ENCODE results near the gene TRAF2. TPM values are rescaled to one million over a fixed set of nuclear protein-coding genes. Genes with fewer than 3 reads are reported as not detected.

The TRAF2 gene
- polyA plus RNA-seq, 2 donors, result 11.0 to 16.6 TPM

GRCh38 chr9:136920734-136921231 lies 34.5 kb downstream of the TRAF2 start:
- Histone ChIP-seq H3K36me3 (ENCODE audit: control insufficient read depth in 2 of 2, insufficient read depth in 2 of 2, low read length in 1 of 2) (peaks cover 2 to 67% of the 10 kb centered on the region in 2 donors), H3K4me1 (ENCODE audit: control insufficient read depth in 2 of 2, insufficient read depth in 2 of 2, low read length in 1 of 2) (no peaks in the 10 kb centered on the region), H3K27me3 (ENCODE audit: control insufficient read depth in 1 of 2, insufficient read depth in 2 of 2, low read length in 2 of 2) (no peaks in the 10 kb centered on the region), H3K4me3 (ENCODE audit: low read depth in 1 of 2, low read length in 2 of 2) (no peak overlapping the region), H3K9me3 (ENCODE audit: control insufficient read depth in 2 of 2, insufficient read depth in 1 of 2, low read depth in 1 of 2, low read length in 1 of 2) (no peaks in the 10 kb centered on the region), H3K27ac (ENCODE audit: low read depth in 2 of 2, low read length in 1 of 2) (no peak overlapping the region)
- WGBS, 2 donors, result 90 to 97% methylated on average over 14 of the region's 14 CpGs

- Histone ChIP-seq H3K9me3 (ENCODE audit: control insufficient read depth in 2 of 2, insufficient read depth in 1 of 2, low read depth in 1 of 2, low read length in 1 of 2) (no peaks in the 10 kb centered on the region), H3K27ac (ENCODE audit: low read depth in 2 of 2, low read length in 1 of 2) (no peak overlapping the region), H3K27me3 (ENCODE audit: control insufficient read depth in 1 of 2, insufficient read depth in 2 of 2, low read length in 2 of 2) (no peaks in the 10 kb centered on the region), H3K4me3 (ENCODE audit: low read depth in 1 of 2, low read length in 2 of 2) (no peak overlapping the region), H3K36me3 (ENCODE audit: control insufficient read depth in 2 of 2, insufficient read depth in 2 of 2, low read length in 1 of 2) (peaks cover 7 to 67% of the 10 kb centered on the region in 2 donors), H3K4me1 (ENCODE audit: control insufficient read depth in 2 of 2, insufficient read depth in 2 of 2, low read length in 1 of 2) (no peaks in the 10 kb centered on the region)
- 88 to 90% methylated on average over 10 to 11 of the region's 11 CpGs for WGBS, 2 donors
Observed at GRCh38 chr9:136921307-136921706, 35.0 kb downstream of the TRAF2 start.

- no peaks in the 10 kb centered on the region for H3K9me3 ChIP-seq (ENCODE audit: control insufficient read depth in 2 of 2, insufficient read depth in 1 of 2, low read depth in 1 of 2, low read length in 1 of 2)
- H3K4me3 ChIP-seq (ENCODE audit: low read depth in 1 of 2, low read length in 2 of 2), result no peak overlapping the region
- H3K36me3 ChIP-seq (ENCODE audit: control insufficient read depth in 2 of 2, insufficient read depth in 2 of 2, low read length in 1 of 2), result peaks cover 7 to 63% of the 10 kb centered on the region in 2 donors
- 74 to 79% methylated on average over 10 of the region's 10 CpGs for WGBS, 2 donors
- H3K27me3 ChIP-seq (ENCODE audit: control insufficient read depth in 1 of 2, insufficient read depth in 2 of 2, low read length in 2 of 2), result no peaks in the 10 kb centered on the region
- no peak overlapping the region for H3K27ac ChIP-seq (ENCODE audit: low read depth in 2 of 2, low read length in 1 of 2)
- H3K4me1 ChIP-seq (ENCODE audit: control insufficient read depth in 2 of 2, insufficient read depth in 2 of 2, low read length in 1 of 2), result no peaks in the 10 kb centered on the region
Observed at GRCh38 chr9:136921718-136922117, 35.4 kb downstream of the TRAF2 start.

GRCh38 chr9:136922540-136922939 lies 36.2 kb downstream of the TRAF2 start:
- WGBS, 2 donors, result 84 to 85% methylated on average over 19 of the region's 19 CpGs
- Histone ChIP-seq H3K36me3 (ENCODE audit: control insufficient read depth in 2 of 2, insufficient read depth in 2 of 2, low read length in 1 of 2) (peaks cover 7 to 56% of the 10 kb centered on the region in 2 donors), H3K9me3 (ENCODE audit: control insufficient read depth in 2 of 2, insufficient read depth in 1 of 2, low read depth in 1 of 2, low read length in 1 of 2) (no peaks in the 10 kb centered on the region), H3K4me3 (ENCODE audit: low read depth in 1 of 2, low read length in 2 of 2) (no peak overlapping the region), H3K4me1 (ENCODE audit: control insufficient read depth in 2 of 2, insufficient read depth in 2 of 2, low read length in 1 of 2) (no peaks in the 10 kb centered on the region), H3K27ac (ENCODE audit: low read depth in 2 of 2, low read length in 1 of 2) (no peak overlapping the region), H3K27me3 (ENCODE audit: control insufficient read depth in 1 of 2, insufficient read depth in 2 of 2, low read length in 2 of 2) (no peaks in the 10 kb centered on the region)

GRCh38 chr9:136923881-136924280 lies 37.6 kb downstream of the TRAF2 start:
- Histone ChIP-seq H3K9me3 (ENCODE audit: control insufficient read depth in 2 of 2, insufficient read depth in 1 of 2, low read depth in 1 of 2, low read length in 1 of 2) (no peaks in the 10 kb centered on the region), H3K36me3 (ENCODE audit: control insufficient read depth in 2 of 2, insufficient read depth in 2 of 2, low read length in 1 of 2) (peaks cover 7 to 53% of the 10 kb centered on the region in 2 donors), H3K4me1 (ENCODE audit: control insufficient read depth in 2 of 2, insufficient read depth in 2 of 2, low read length in 1 of 2) (no peaks in the 10 kb centered on the region), H3K27me3 (ENCODE audit: control insufficient read depth in 1 of 2, insufficient read depth in 2 of 2, low read length in 2 of 2) (no peaks in the 10 kb centered on the region), H3K4me3 (ENCODE audit: low read depth in 1 of 2, low read length in 2 of 2) (no peak overlapping the region), H3K27ac (ENCODE audit: low read depth in 2 of 2, low read length in 1 of 2) (no peak overlapping the region)
- WGBS, 2 donors, result 95 to 97% methylated on average over 19 of the region's 19 CpGs

- Histone ChIP-seq H3K9me3 (ENCODE audit: control insufficient read depth in 2 of 2, insufficient read depth in 1 of 2, low read depth in 1 of 2, low read length in 1 of 2) (no peaks in the 10 kb centered on the region), H3K36me3 (ENCODE audit: control insufficient read depth in 2 of 2, insufficient read depth in 2 of 2, low read length in 1 of 2) (peaks cover 7 to 41% of the 10 kb centered on the region in 2 donors), H3K4me3 (ENCODE audit: low read depth in 1 of 2, low read length in 2 of 2) (no peak overlapping the region), H3K4me1 (ENCODE audit: control insufficient read depth in 2 of 2, insufficient read depth in 2 of 2, low read length in 1 of 2) (no peaks in the 10 kb centered on the region), H3K27ac (ENCODE audit: low read depth in 2 of 2, low read length in 1 of 2) (peak overlapping the region in 1 of 2 donors; percentile 14), H3K27me3 (ENCODE audit: control insufficient read depth in 1 of 2, insufficient read depth in 2 of 2, low read length in 2 of 2) (no peaks in the 10 kb centered on the region)
- 78 to 79% methylated on average over 31 to 33 of the region's 33 CpGs for WGBS, 2 donors
Observed at GRCh38 chr9:136925414-136926153, 39.3 kb downstream of the TRAF2 start.

- no peaks in the 10 kb centered on the region for H3K27me3 ChIP-seq (ENCODE audit: control insufficient read depth in 1 of 2, insufficient read depth in 2 of 2, low read length in 2 of 2)
- H3K36me3 ChIP-seq (ENCODE audit: control insufficient read depth in 2 of 2, insufficient read depth in 2 of 2, low read length in 1 of 2), result peaks cover 5 to 34% of the 10 kb centered on the region in 2 donors
- no peak overlapping the region for H3K27ac ChIP-seq (ENCODE audit: low read depth in 2 of 2, low read length in 1 of 2)
- no peaks in the 10 kb centered on the region for H3K9me3 ChIP-seq (ENCODE audit: control insufficient read depth in 2 of 2, insufficient read depth in 1 of 2, low read depth in 1 of 2, low read length in 1 of 2)
- no peaks in the 10 kb centered on the region for H3K4me1 ChIP-seq (ENCODE audit: control insufficient read depth in 2 of 2, insufficient read depth in 2 of 2, low read length in 1 of 2)
- WGBS, 2 donors, result 82 to 86% methylated on average over 9 of the region's 9 CpGs
- no peak overlapping the region for H3K4me3 ChIP-seq (ENCODE audit: low read depth in 1 of 2, low read length in 2 of 2)
Observed at GRCh38 chr9:136926154-136926704, 39.9 kb downstream of the TRAF2 start.

GRCh38 chr9:136926749-136927148 lies 40.4 kb downstream of the TRAF2 start:
- Histone ChIP-seq H3K36me3 (ENCODE audit: control insufficient read depth in 2 of 2, insufficient read depth in 2 of 2, low read length in 1 of 2) (peaks cover 5 to 32% of the 10 kb centered on the region in 2 donors), H3K27me3 (ENCODE audit: control insufficient read depth in 1 of 2, insufficient read depth in 2 of 2, low read length in 2 of 2) (no peaks in the 10 kb centered on the region)
- WGBS, 2 donors, result 93 to 95% methylated on average over 13 of the region's 13 CpGs

GRCh38 chr9:136927343-136928271 lies 41.3 kb downstream of the TRAF2 start:
- Histone ChIP-seq H3K27me3 (ENCODE audit: control insufficient read depth in 1 of 2, insufficient read depth in 2 of 2, low read length in 2 of 2) (no peaks in the 10 kb centered on the region), H3K4me1 (ENCODE audit: control insufficient read depth in 2 of 2, insufficient read depth in 2 of 2, low read length in 1 of 2) (no peaks in the 10 kb centered on the region), H3K9me3 (ENCODE audit: control insufficient read depth in 2 of 2, insufficient read depth in 1 of 2, low read depth in 1 of 2, low read length in 1 of 2) (no peaks in the 10 kb centered on the region), H3K27ac (ENCODE audit: low read depth in 2 of 2, low read length in 1 of 2) (no peak overlapping the region), H3K36me3 (ENCODE audit: control insufficient read depth in 2 of 2, insufficient read depth in 2 of 2, low read length in 1 of 2) (peaks cover 5 to 24% of the 10 kb centered on the region in 2 donors), H3K4me3 (ENCODE audit: low read depth in 1 of 2, low read length in 2 of 2) (no peak overlapping the region)
- WGBS, 2 donors, result 81 to 85% methylated on average over 23 of the region's 23 CpGs

More at GRCh38 chr9:136926749-136927148, 40.4 kb downstream of the TRAF2 start:
- Histone ChIP-seq H3K9me3 (ENCODE audit: control insufficient read depth in 2 of 2, insufficient read depth in 1 of 2, low read depth in 1 of 2, low read length in 1 of 2) (no peaks in the 10 kb centered on the region), H3K4me3 (ENCODE audit: low read depth in 1 of 2, low read length in 2 of 2) (no peak overlapping the region), H3K4me1 (ENCODE audit: control insufficient read depth in 2 of 2, insufficient read depth in 2 of 2, low read length in 1 of 2) (no peaks in the 10 kb centered on the region), H3K27ac (ENCODE audit: low read depth in 2 of 2, low read length in 1 of 2) (no peak overlapping the region)

Measured in esophagus (tissue), 2 donors.